AG04450 (cell line): Measurements from ENCODE around the gene DNAH12. TPM values are rescaled to one million over a fixed set of nuclear protein-coding genes. Genes with fewer than 3 reads are reported as not detected.

ENCODE experiments used
- CTCF ChIA-PET: fragments of 300-600, 350-600 bp; formaldehyde crosslinking; extraction: SDS; loops from one replicate; lab custom pipeline; 2022; ENCODE audit warnings: antibody characterized with exemption, inconsistent platforms; lab: Charles Lee
- POLR2A ChIA-PET: fragments of 350-600 bp; formaldehyde crosslinking; extraction: SDS; loops from one replicate; lab custom pipeline; 2021; ENCODE audit warnings: antibody characterized with exemption, inconsistent platforms; lab: Yijun Ruan, JAX
- DNase-seq: peaks from one replicate; pipeline ENCODE4 v3.0.0-alpha.2; 2011; ENCODE audit warnings: low read depth, low spot score
- H3K27ac ChIP-seq: one replicate; pipeline ENCODE4 v1.5.1; 2012; ENCODE audit warnings: low read depth, low read length, control low read depth
- H3K27me3 ChIP-seq: one replicate; pipeline ENCODE4 v1.6.0; 2012; ENCODE audit warnings: low read length; ENCODE audit not compliant: control insufficient read depth, insufficient read depth
- H3K4me3 ChIP-seq: 2 replicates; pipeline ENCODE4 v1.5.1; 2011; ENCODE audit warnings: mild to moderate bottlenecking, low read depth, low read length, control low read depth
- H3K9me3 ChIP-seq: 2 replicates; pipeline ENCODE4 v1.5.1; 2012; ENCODE audit warnings: low read length; ENCODE audit not compliant: control insufficient read depth, insufficient read depth
- polyA plus RNA-seq: library from polyadenylated mRNA; depleted of rRNA; stranded (reverse); fragments of >200 nt; gene quantifications from 2 replicates; pipeline ENCODE4 v1.2.3, GENCODE V29; 2011
- TF ChIP-seq, protein P1 (sequence below): IDR thresholded peaks from 2 replicates; pipeline ENCODE4 v1.5.1; 2011; ENCODE audit warnings: low read depth, low read length, control low read depth, inconsistent platforms

Gene DNAH12
- polyA plus RNA-seq, 1 experiment = not detected

- POLR2A ChIA-PET = interaction anchor here (0.6 kb wide), 1 partner anchor 12 kb away, joined by 4 read pairs; no protein-coding TSS in a partner anchor
- TF ChIP-seq, protein P1, sequence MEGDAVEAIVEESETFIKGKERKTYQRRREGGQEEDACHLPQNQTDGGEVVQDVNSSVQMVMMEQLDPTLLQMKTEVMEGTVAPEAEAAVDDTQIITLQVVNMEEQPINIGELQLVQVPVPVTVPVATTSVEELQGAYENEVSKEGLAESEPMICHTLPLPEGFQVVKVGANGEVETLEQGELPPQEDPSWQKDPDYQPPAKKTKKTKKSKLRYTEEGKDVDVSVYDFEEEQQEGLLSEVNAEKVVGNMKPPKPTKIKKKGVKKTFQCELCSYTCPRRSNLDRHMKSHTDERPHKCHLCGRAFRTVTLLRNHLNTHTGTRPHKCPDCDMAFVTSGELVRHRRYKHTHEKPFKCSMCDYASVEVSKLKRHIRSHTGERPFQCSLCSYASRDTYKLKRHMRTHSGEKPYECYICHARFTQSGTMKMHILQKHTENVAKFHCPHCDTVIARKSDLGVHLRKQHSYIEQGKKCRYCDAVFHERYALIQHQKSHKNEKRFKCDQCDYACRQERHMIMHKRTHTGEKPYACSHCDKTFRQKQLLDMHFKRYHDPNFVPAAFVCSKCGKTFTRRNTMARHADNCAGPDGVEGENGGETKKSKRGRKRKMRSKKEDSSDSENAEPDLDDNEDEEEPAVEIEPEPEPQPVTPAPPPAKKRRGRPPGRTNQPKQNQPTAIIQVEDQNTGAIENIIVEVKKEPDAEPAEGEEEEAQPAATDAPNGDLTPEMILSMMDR = no peak
- H3K9me3 ChIP-seq = peaks cover 3% of the 10 kb centered on the region
- no peak overlapping the region for H3K27ac ChIP-seq
- H3K27me3 ChIP-seq = no peaks in the 10 kb centered on the region
- CTCF ChIA-PET = interaction anchor here (1.0 kb wide), 1 partner anchor 109 kb away, joined by 5 read pairs; no protein-coding TSS in a partner anchor
- DNase-seq = no peak
- H3K4me3 ChIP-seq = no peak overlapping the region
Observed at GRCh38 chr3:57279685-57280084, 264.5 kb downstream of the DNAH12 start.

- no peak for DNase-seq
- TF ChIP-seq, protein P1 = no peak
Observed at GRCh38 chr3:57278237-57278636, 265.9 kb downstream of the DNAH12 start.

DNA sequence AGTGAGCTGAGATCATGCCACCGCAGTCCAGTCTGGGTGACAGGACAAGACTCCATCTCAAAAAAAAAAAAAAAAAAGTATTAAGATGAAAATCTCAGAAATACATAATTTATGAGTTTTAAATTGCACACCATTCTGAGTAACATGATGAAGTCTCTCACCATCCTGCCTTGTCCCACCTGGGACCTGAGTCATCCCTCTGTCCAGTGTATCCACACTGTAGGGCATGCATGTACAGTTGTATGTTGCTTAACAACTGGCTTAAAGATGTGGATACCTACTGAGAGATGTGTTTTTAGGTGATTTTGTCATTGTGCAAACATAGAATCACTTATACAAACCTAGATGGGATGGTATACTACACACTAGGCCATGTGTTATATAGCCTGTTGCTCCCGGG is 268.8 kb downstream of the DNAH12 start:
- Histone ChIP-seq H3K27me3 (no peaks in the 10 kb centered on the region), H3K4me3 (no peak overlapping the region), H3K9me3 (peaks cover 3% of the 10 kb centered on the region), H3K27ac (no peak overlapping the region)
- POLR2A ChIA-PET = interaction anchor here (0.7 kb wide), 1 partner anchor 111 kb away, joined by 10 read pairs; no protein-coding TSS in a partner anchor
- DNase-seq = no peak
- CTCF ChIA-PET = no interaction called here
- TF ChIP-seq, protein P1 = no peak

More at GRCh38 chr3:57278237-57278636, 265.9 kb downstream of the DNAH12 start:
- ChIA-PET CTCF (no interaction called here), POLR2A (no interaction called here)
- H3K27ac ChIP-seq = no peak overlapping the region
- H3K9me3 ChIP-seq = peaks cover 3% of the 10 kb centered on the region
- no peak overlapping the region for H3K4me3 ChIP-seq
- H3K27me3 ChIP-seq = no peaks in the 10 kb centered on the region

DNA sequence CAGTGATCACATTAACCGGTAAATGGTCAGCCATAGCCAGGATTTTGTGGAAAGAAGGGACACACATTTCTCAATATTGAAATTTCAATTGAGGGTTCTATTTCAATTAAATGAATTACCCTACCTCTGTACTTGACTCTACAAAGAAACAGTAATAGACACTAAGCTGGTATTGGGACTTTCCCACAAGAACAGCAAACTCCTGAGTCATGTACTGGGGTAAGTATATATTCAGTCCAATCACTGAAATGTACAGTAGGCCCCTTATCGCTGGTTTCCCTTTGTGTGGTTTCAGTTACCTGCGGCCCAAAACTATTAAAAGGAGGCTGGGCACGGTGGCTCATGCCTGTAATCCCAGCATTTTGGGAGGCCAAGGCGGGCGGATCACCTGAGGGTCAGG is 269.3 kb downstream of the DNAH12 start:
- Histone ChIP-seq H3K27ac (no peak overlapping the region), H3K9me3 (peaks cover 3% of the 10 kb centered on the region), H3K4me3 (no peak overlapping the region), H3K27me3 (no peaks in the 10 kb centered on the region)
- TF ChIP-seq, protein P1 = no peak
- ChIA-PET CTCF (no interaction called here), POLR2A (interaction anchor here (0.7 kb wide), 1 partner anchor 111 kb away, joined by 10 read pairs; no protein-coding TSS in a partner anchor)
- DNase-seq = no peak

DNA sequence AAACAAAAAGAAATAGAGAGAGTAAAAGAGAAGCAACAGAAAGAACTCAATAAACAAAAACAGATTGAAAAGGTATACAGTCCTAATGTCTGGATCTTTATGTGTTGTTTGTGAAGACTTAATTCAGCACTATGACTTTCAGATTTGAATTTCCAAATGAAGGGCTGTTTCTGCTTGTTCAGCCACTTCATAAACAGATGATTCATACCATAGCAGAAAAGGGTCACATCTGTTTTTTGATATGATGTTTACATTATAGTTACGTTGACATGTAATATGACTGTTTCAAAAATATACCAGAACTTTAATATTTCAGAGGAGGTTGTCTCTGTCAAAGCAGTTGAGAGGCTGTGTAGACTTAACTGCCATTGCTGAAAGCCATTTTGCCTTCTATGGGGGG is 275.7 kb downstream of the DNAH12 start:
- CTCF ChIA-PET = no interaction called here

More for the DNA sequence above, 275.7 kb downstream of the DNAH12 start:
- Histone ChIP-seq H3K27ac (no peak overlapping the region), H3K4me3 (no peak overlapping the region), H3K27me3 (no peaks in the 10 kb centered on the region), H3K9me3 (no peaks in the 10 kb centered on the region)
- TF ChIP-seq, protein P1 = no peak
- no peak for DNase-seq
- POLR2A ChIA-PET = no interaction called here
